Transverse colon (tissue), 3 donors: ENCODE measurements around the gene ABLIM2.

Experiments used
- CTCF ChIP-seq, 5 experiments: fragments of 200-600 bp in 3 of 5; fragments of 450-650 bp in 2 of 5; sonication (generic) in 3 of 5; IDR thresholded peaks; 1 replicate in 2 of 5; 2 replicates in 3 of 5; pipeline ENCODE4 v1.5.1; 2016 to 2017; ENCODE audit warnings: antibody characterized with exemption in 5 of 5, inconsistent platforms in 3 of 5, mild to moderate bottlenecking in 2 of 5, moderate library complexity in 1 of 5
- EP300 ChIP-seq: sonication (generic); formaldehyde crosslinking; IDR thresholded peaks from one replicate; pipeline ENCODE4 v1.6.1; 2017; ENCODE audit warnings: antibody characterized with exemption, low read depth
- POLR2A ChIP-seq: fragments of 450-650 bp; IDR thresholded peaks from one replicate; pipeline ENCODE4 v1.6.1; 2016; ENCODE audit warnings: antibody characterized with exemption, mild to moderate bottlenecking, moderate library complexity

DNA sequence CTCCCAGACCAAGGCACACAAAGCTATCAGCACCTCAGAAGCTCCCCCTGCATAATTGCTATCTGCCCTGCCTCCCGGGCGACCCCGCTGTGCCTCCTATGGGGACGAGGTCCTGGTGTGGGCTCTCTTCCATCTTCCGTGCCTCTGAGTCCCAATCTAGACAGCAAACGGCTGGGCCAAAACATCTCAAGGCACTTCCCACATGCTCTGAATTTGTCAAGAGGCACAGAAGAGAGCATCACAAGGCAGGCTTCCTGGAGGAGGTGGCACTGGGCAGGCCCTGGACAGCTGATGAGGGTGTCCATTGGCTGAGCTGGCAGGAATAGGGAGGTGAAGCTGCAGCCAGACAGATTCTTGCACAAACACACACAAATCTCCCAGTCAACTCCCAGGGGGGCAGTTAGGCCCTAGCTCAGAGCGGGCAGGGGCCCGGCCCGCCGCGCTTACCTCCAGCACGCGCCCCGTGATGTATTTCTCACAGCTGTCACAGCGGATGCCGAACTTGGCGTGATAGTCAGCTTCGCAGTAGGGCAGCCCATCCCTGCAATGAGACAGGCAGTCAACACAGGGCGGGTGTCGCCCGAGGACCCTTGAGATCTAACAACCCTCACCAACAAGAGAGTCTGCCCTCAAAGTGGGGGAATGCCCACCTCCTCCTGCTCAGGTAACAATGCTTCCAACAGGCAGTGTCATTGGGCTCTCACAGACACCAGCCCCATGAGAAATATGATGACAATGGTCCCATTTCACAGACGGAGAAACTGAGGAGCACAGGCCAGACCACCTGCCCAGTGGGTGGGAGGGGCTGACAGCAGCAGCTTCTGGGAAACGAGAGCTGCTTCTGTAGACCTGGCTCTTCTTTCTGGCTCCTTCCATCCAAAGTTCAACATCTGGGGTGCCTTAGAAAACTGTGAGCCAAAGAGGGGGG lies 81.2 kb downstream of the ABLIM2 start:
- TF ChIP-seq CTCF (IDR thresholded peaks at IDR 0.05) (no peak), POLR2A (no peak), EP300 (no peak)
